SU-DHL-6 (cell line): ENCODE results near the gene OR51D1.

ENCODE experiments used
- CTCF ChIP-seq: fragments of 200-600 bp; sonication (generic); IDR thresholded peaks from one replicate; pipeline ENCODE4 v1.5.1; 2017; ENCODE audit warnings: antibody characterized with exemption, mild to moderate bottlenecking, low read length, moderate library complexity; ENCODE audit not compliant: insufficient read depth, poor library complexity, severe bottlenecking
- EZH2phosphoT487 ChIP-seq: fragments of 200-600 bp; sonication (generic), shearing (Covaris generic); conservative IDR thresholded peaks from 2 replicates; pipeline ENCODE4 v1.6.1; 2018; ENCODE audit warnings: mild to moderate bottlenecking, antibody characterized with exemption, low read length, moderate library complexity, mixed read lengths

DNA sequence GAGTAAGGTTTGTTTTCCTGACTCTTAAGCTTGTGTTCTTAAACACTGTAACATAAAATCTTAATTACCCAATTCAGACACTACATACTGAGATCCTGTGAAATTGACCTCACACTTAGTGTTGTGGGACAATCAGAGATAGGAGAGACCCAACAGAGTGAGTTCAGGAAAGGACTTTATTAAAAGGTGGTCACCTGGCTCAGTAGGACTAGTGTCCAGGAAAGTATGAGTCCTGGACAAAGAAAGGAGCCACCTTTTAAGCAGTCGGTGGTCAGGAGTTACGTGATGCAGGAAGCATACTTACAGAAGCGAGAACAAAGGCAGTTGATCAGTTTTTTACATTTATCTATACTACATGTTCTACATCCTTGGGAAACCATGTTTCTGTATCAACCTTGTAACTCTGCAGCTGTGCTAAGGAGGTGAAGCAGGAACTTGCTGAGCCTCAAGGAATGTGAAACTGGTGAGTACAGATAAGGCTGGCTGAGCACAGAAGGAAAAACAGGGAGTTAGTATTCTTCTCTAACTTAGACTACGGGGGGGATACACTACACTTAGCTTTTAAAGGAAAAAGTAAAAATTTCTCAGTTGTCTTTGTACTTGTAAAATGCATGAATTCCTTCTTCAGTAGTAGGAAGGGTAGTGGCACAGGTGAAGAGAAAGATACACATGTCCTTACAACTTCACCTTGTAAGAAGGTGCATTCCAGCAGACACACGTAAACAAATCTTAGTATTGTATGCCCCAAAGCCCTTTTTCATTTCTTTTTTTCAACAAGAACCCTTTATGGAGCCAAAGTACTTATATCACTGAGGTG lies 21.6 kb downstream of the OR51D1 start:
- no peak for TF ChIP-seq CTCF
- TF ChIP-seq EZH2phosphoT487: no peak
